Hepatocyte (in vitro differentiated cells): Measurements from ENCODE around the gene L3MBTL1. TPM values are rescaled to one million over a fixed set of nuclear protein-coding genes. Genes with fewer than 3 reads are reported as not detected.

Experiments
- DNase-seq: peaks from one replicate; pipeline ENCODE4 v3.0.0-alpha.2; 2016; ENCODE audit warnings: low spot score
- H2AFZ ChIP-seq: fragments of 200-600 bp; sonication (generic); 2 replicates; pipeline ENCODE4 v1.6.0; 2016; ENCODE audit warnings: antibody characterized with exemption, mild to moderate bottlenecking
- H3K27ac ChIP-seq: fragments of 200-600 bp; sonication (generic); 2 replicates; pipeline ENCODE4 v1.5.1; 2016; ENCODE audit warnings: mild to moderate bottlenecking
- H3K27me3 ChIP-seq: fragments of 200-600 bp; sonication (generic); 2 replicates; pipeline ENCODE4 v1.6.1; 2016
- H3K36me3 ChIP-seq: fragments of 200-600 bp; sonication (generic); replicated peaks from 2 replicates; pipeline ENCODE4 v1.5.1; 2016; ENCODE audit warnings: low read depth; ENCODE audit not compliant: insufficient read depth
- H3K4me1 ChIP-seq: fragments of 200-600 bp; sonication (generic); 2 replicates; pipeline ENCODE4 v1.5.1; 2016; ENCODE audit warnings: mild to moderate bottlenecking, moderate library complexity; ENCODE audit not compliant: insufficient read depth
- H3K4me2 ChIP-seq: fragments of 200-600 bp; sonication (generic); 2 replicates; pipeline ENCODE4 v1.6.0; 2016
- H3K4me3 ChIP-seq: fragments of 200-600 bp; sonication (generic); 2 replicates; pipeline ENCODE4 v1.5.1; 2016; ENCODE audit warnings: mild to moderate bottlenecking
- H3K79me2 ChIP-seq: fragments of 200-600 bp; sonication (generic); 2 replicates; pipeline ENCODE4 v1.6.0; 2017; ENCODE audit warnings: mild to moderate bottlenecking
- H3K9me2 ChIP-seq: fragments of 200-600 bp; sonication (generic); replicated peaks from 2 replicates; pipeline ENCODE4 v1.6.0; 2017; ENCODE audit warnings: mild to moderate bottlenecking; ENCODE audit not compliant: insufficient read depth
- H3K9me3 ChIP-seq: fragments of 200-600 bp; sonication (generic); 2 replicates; pipeline ENCODE4 v1.5.1; 2016; ENCODE audit warnings: low read depth, mild to moderate bottlenecking
- H4K20me1 ChIP-seq: fragments of 200-600 bp; sonication (generic); 2 replicates; pipeline ENCODE4 v1.6.0; 2016; ENCODE audit warnings: mild to moderate bottlenecking; ENCODE audit not compliant: insufficient read depth, poor library complexity, severe bottlenecking
- CTCF ChIP-seq: fragments of 200-600 bp; sonication (generic); IDR thresholded peaks from 2 replicates; pipeline ENCODE4 v1.5.1; 2016; ENCODE audit warnings: antibody characterized with exemption, mild to moderate bottlenecking; ENCODE audit not compliant: poor library complexity
- EZH2 ChIP-seq: fragments of 200-600 bp; sonication (generic); IDR thresholded peaks from 2 replicates; pipeline ENCODE4 v1.6.1; 2016; ENCODE audit warnings: antibody characterized with exemption, mild to moderate bottlenecking, borderline replicate concordance
- EZH2phosphoT487 ChIP-seq: fragments of 200-600 bp; sonication (generic); IDR thresholded peaks from one replicate; pipeline ENCODE4 v1.6.1; 2018; ENCODE audit warnings: antibody characterized with exemption, mild to moderate bottlenecking, low read depth, moderate library complexity; ENCODE audit not compliant: unreplicated experiment, severe bottlenecking
- WGBS: methylation state at CpG from one replicate; pipeline ENCODE4 v1.1.6; 2016; ENCODE audit warnings: low lambda C conversion rate; ENCODE audit errors: missing lambda C conversion rate; 5-methylcytosine and 5-hydroxymethylcytosine counted together
- polyA plus RNA-seq: library from polyadenylated mRNA; unstranded; fragments of >200 nt; fragmentation: Nextera tagmentation; extraction: Ambion mirVana; gene quantifications from 2 replicates; pipeline ENCODE4 v1.2.1, GENCODE V29; 2016
- total RNA-seq: library from RNA; depleted of rRNA; stranded (reverse); fragments of >200 nt; gene quantifications from 2 replicates; pipeline ENCODE4 v1.2.3, GENCODE V29; 2014

Gene L3MBTL1
- total and polyA plus RNA-seq, 2 experiments from 2014 or later, result 7.5 to 7.9 TPM

DNA sequence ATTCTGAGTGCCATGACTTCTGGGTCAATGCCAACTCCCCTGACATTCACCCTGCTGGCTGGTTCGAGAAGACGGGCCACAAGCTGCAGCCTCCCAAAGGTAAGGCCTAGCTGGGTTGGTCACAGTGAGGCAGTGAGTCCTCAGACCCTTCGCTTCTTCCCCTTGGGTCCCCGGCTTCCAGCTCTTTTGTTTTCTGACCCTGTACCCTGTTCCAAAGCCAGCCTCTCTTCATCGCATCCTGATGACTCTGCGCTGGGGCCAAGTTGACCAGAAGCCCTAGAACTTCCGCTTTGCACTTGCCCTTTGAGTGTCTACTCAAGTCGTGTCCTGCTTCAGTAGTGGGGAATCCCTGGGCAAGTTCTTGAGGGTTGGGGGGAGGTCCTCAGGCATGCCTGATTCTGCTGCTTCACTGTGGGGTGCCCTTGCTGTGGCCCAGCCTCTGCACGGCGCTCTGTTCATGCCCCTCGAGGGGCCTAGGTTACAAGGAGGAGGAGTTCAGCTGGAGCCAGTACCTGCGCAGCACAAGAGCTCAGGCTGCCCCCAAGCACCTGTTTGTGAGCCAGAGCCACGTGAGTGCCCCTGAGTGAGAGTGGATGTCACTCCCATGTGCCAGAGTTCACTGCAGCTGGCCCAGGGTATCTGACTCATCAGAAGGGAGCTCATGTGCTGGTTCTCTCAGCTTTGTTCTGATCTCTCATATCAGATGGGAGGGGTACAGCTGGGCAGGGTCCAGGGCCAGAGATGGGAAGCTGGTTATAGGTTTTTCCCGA, 23.0 kb downstream of the L3MBTL1 start:
- Histone ChIP-seq H3K79me2 (no peaks in the 10 kb centered on the region), H3K4me3 (no peak overlapping the region), H3K9me2 (no peaks in the 10 kb centered on the region), H3K4me1 (no peaks in the 10 kb centered on the region), H3K4me2 (no peak overlapping the region), H2AFZ (no peak overlapping the region), H3K27ac (peak overlapping the region; percentile 86), H3K9me3 (no peaks in the 10 kb centered on the region), H3K36me3 (no peaks in the 10 kb centered on the region), H3K27me3 (no peaks in the 10 kb centered on the region), H4K20me1 (no peaks in the 10 kb centered on the region)
- DNase-seq, result peak; percentile 79
- no peak for TF ChIP-seq EZH2
- TF ChIP-seq EZH2phosphoT487, result no peak
- no peak for TF ChIP-seq CTCF
- WGBS, result 86% methylated on average over 14 of the region's 14 CpGs

- H3K4me3 ChIP-seq, result no peak overlapping the region
- H3K36me3 ChIP-seq, result no peaks in the 10 kb centered on the region
- no peak overlapping the region for H3K4me2 ChIP-seq
- no peak for DNase-seq
- no peaks in the 10 kb centered on the region for H3K79me2 ChIP-seq
- TF ChIP-seq EZH2, result no peak
- no peak for TF ChIP-seq CTCF
- no peak for TF ChIP-seq EZH2phosphoT487
- H3K4me1 ChIP-seq, result no peaks in the 10 kb centered on the region
- no peak overlapping the region for H2AFZ ChIP-seq
- no peaks in the 10 kb centered on the region for H3K9me3 ChIP-seq
- no peaks in the 10 kb centered on the region for H4K20me1 ChIP-seq
- no peaks in the 10 kb centered on the region for H3K27me3 ChIP-seq
- no peaks in the 10 kb centered on the region for H3K9me2 ChIP-seq
- peak overlapping the region; percentile 83 for H3K27ac ChIP-seq
Measured at GRCh38 chr20:43531091-43531443, 23.6 kb downstream of the L3MBTL1 start.

DNA sequence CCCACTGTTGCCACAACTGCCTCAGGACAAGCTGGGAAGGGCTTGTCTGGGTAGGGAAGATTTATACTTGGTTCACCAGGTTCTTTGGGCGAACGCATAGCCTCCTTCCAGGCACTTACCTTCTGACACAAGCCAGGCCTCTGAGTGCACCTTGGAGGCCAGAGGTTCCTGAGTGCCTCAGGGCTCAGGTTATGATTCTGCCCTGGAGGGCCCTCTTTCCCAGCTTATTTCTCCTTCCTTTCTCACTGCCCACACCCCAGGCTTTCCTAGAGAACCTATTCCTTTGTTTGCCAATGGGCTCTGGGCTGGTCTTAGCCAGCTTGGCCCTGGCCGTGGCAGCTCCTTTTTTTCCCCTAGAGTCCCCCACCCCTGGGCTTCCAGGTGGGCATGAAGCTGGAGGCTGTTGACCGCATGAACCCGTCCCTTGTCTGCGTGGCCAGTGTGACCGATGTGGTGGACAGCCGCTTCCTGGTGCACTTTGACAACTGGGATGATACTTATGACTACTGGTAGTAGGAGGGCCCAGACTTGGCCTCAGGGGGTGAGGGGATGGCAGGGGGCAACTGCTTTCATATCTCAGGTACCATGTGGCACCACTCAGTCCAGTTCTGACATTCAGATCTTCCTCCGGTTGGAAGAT, 25.0 kb downstream of the L3MBTL1 start:
- H3K27ac ChIP-seq, result no peak overlapping the region
- no peaks in the 10 kb centered on the region for H3K79me2 ChIP-seq
- no peak overlapping the region for H3K4me3 ChIP-seq
- TF ChIP-seq EZH2phosphoT487 (no peak), EZH2 (no peak), CTCF (no peak)
- H3K9me3 ChIP-seq, result no peaks in the 10 kb centered on the region
- no peak for DNase-seq
- H3K4me1 ChIP-seq, result no peaks in the 10 kb centered on the region
- 94% methylated on average over 9 of the region's 9 CpGs for WGBS
- no peaks in the 10 kb centered on the region for H3K9me2 ChIP-seq
- H3K27me3 ChIP-seq, result no peaks in the 10 kb centered on the region
- no peaks in the 10 kb centered on the region for H3K36me3 ChIP-seq
- no peak overlapping the region for H2AFZ ChIP-seq
- H3K4me2 ChIP-seq, result no peak overlapping the region
- no peaks in the 10 kb centered on the region for H4K20me1 ChIP-seq
